Panc1 (cell line): ENCODE measurements around the gene HGD. TPM values are rescaled to one million over a fixed set of nuclear protein-coding genes. Genes with fewer than 3 reads are reported as not detected.

Source experiments
- ATAC-seq: fragments of 200-7000 bp; cut with Tn5 transposase; 2 replicates; pipeline ENCODE4 v1.9.1; 2020; ENCODE audit warnings: mild to moderate bottlenecking, moderate library complexity
- BruUV-seq: library from RNA; stranded (reverse); fragments of 400-500 nt; replicated peaks from 2 replicates; lab custom pipeline; 2021; lab: Mats Ljungman, UMichigan
- CTCF ChIA-PET: fragments of 300-600 bp; sonication (Branson Sonifier 250); formaldehyde crosslinking; loops from one replicate; lab custom pipeline; 2022; ENCODE audit warnings: antibody characterized with exemption; lab: Charles Lee
- POLR2A ChIA-PET: fragments of 300-600 bp; sonication (Branson Sonifier 250); formaldehyde crosslinking; loops from one replicate; lab custom pipeline; 2022; ENCODE audit warnings: antibody characterized with exemption; lab: Charles Lee
- DNase-seq: peaks from one replicate; pipeline ENCODE4 v3.0.0-alpha.2; 2010; ENCODE audit warnings: low read depth, low spot score
- H3K27ac ChIP-seq: 2 replicates; pipeline ENCODE4 v1.5.1; 2011; ENCODE audit warnings: mild to moderate bottlenecking, low read length, inconsistent platforms
- H3K27me3 ChIP-seq: fragments of 200-500 bp; sonication (Bioruptor generic); 2 replicates; pipeline ENCODE4 v1.6.0; 2014; ENCODE audit warnings: low read length, inconsistent platforms; ENCODE audit not compliant: control insufficient read depth, insufficient read depth
- H3K36me3 ChIP-seq: fragments of 200-500 bp; sonication (Bioruptor generic); 2 replicates; pipeline ENCODE4 v1.5.1; 2014; ENCODE audit warnings: inconsistent platforms, mild to moderate bottlenecking, low read length, moderate library complexity; ENCODE audit not compliant: control insufficient read depth, insufficient read depth
- H3K4me1 ChIP-seq: 2 replicates; pipeline ENCODE4 v1.5.1; 2011; ENCODE audit warnings: inconsistent platforms, mild to moderate bottlenecking, low read length, moderate library complexity; ENCODE audit not compliant: control insufficient read depth, insufficient read depth
- H3K4me3 ChIP-seq, 2 experiments: 2 replicates each; pipeline ENCODE4 v1.5.1; 2011 to 2012; ENCODE audit warnings: low read depth in 2 of 2, low read length in 2 of 2, mild to moderate bottlenecking in 2 of 2, inconsistent platforms in 1 of 2, moderate library complexity in 1 of 2
- H3K9me3 ChIP-seq: fragments of 200-500 bp; sonication (Bioruptor generic); 2 replicates; pipeline ENCODE4 v1.5.1; 2014; ENCODE audit warnings: low read depth, mild to moderate bottlenecking, inconsistent platforms, low read length, moderate library complexity; ENCODE audit not compliant: control insufficient read depth, insufficient read depth
- CTCF ChIP-seq: fragments of 450-650 bp; IDR thresholded peaks from 2 replicates; pipeline ENCODE4 v1.5.1; 2017; ENCODE audit warnings: mild to moderate bottlenecking
- POLR2AphosphoS5 ChIP-seq: IDR thresholded peaks from 2 replicates; pipeline ENCODE4 v1.6.1; 2012; ENCODE audit warnings: mild to moderate bottlenecking, low read depth, low read length, moderate library complexity
- REST ChIP-seq, 2 experiments: IDR thresholded peaks; 2 replicates each; pipeline ENCODE4 v1.6.1; 2011 to 2012; ENCODE audit warnings: low read depth in 2 of 2, control low read depth in 1 of 2, low read length in 1 of 2, mild to moderate bottlenecking in 1 of 2, moderate library complexity in 1 of 2; ENCODE audit not compliant: insufficient read depth in 1 of 2
- SIN3A ChIP-seq: IDR thresholded peaks from 2 replicates; pipeline ENCODE4 v1.6.1; 2012; ENCODE audit warnings: low read depth, mild to moderate bottlenecking, low read length, moderate library complexity, borderline replicate concordance; ENCODE audit not compliant: insufficient read depth
- TCF7L2 ChIP-seq: IDR thresholded peaks from 2 replicates; pipeline ENCODE4 v1.6.1; 2011; ENCODE audit warnings: mild to moderate bottlenecking, low read depth, low read length, inconsistent platforms
- in situ Hi-C: cut with HindIII; loops from 2 replicates; pipeline ENCODE4 v1.10.0; 2016; ENCODE audit warnings: low sequenced_read_pairs, low pct_unique_long_range_greater_than_20kb
- intact Hi-C: fragments of 100-400 bp; cut with micrococcal nuclease; formaldehyde crosslinking; loops from one replicate; pipeline ENCODE4 v1.10.0; 2022; ENCODE audit not compliant: unreplicated experiment
- total RNA-seq: library from RNA; stranded (reverse); gene quantifications from one replicate; pipeline ENCODE4 v1.2.1, GENCODE V29; 2021; ENCODE audit not compliant: unreplicated experiment

The HGD gene
- total RNA-seq, 1 experiment from 2014 or later: 0.59 TPM

DNA sequence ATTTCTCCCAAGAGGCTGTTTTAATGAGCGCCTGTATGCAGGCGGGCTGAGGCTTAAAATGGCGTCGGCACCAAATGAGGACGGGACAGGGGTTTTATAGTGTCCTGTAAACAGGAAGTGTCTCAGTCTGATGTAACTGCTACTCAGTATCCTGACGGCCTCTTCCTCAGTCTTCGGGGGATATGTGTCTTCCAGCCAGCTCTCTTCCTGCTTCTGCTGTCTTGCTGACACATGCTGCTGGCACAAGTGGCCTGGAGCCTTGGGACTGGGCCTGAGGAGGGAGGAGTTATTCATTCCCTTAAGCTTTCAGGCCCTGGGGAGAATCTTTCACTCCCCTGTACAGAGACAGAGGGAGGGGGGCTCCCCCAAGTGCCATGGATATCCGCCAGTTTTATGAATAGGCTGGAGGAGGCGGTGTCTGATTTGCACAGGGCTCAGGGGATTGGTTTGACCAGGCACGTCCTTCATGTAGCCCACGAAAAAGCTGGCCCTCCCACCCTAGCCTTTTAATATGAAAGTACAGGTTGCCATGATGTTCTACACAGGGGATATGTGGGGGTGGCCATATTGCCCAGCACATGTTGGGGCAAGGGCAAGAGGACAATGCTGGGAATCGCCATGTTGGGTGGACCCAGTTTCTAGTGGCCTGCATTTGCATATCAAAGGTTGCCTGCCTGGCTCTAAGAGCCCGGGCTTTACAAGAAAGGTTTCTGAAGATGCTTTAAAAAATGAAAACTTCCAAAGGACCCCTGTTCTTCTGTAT is 66.0 kb downstream of the HGD start:
- no TSS peak for BruUV-seq
- H3K9me3 ChIP-seq: no peaks in the 10 kb centered on the region
- 0 out of 2 replicates have a peak, but pooled peaks cover 3% of the 10 kb centered on the region for H3K27me3 ChIP-seq
- in situ Hi-C loops (no loop called here), intact Hi-C loops (no loop called here)
- no peak for TF ChIP-seq CTCF
- no peak for TF ChIP-seq TCF7L2
- no peak for TF ChIP-seq POLR2AphosphoS5
- no peak for TF ChIP-seq REST (IDR thresholded peaks at IDR 0.05; ENCODE audit: insufficient read depth in 1 of 2, low read depth in 2 of 2, low read length in 1 of 2)
- TF ChIP-seq SIN3A: no peak
- no peaks in the 10 kb centered on the region for H3K4me1 ChIP-seq
- ATAC-seq (no peak), DNase-seq (no peak)
- CTCF ChIA-PET: no interaction called here
- no peaks in the 10 kb centered on the region for H3K36me3 ChIP-seq
- POLR2A ChIA-PET: no interaction called here
- H3K4me3 ChIP-seq: no peak overlapping the region
- H3K27ac ChIP-seq: no peak overlapping the region

DNA sequence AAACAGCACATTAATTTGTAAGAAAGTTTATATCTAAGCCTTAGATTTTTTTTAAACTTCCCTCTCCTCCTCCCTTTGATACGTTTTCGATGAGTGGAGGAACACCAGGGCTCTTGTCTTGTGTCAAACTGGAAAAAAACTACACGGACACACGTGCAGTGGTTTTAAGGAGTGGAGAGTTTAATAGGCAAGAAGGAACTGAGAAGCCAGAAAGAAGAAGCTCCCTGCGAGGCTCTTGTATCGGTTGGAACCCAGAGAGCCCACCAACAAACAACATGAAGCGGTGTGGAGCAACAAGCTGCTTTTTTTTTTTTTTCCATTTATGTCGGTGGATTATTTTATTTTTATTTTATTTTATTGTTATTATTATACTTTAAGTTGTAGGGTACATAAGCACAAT is 67.3 kb downstream of the HGD start:
- Histone ChIP-seq H3K27ac (no peak overlapping the region), H3K4me1 (no peaks in the 10 kb centered on the region), H3K9me3 (no peaks in the 10 kb centered on the region), H3K27me3 (0 out of 2 replicates have a peak, but pooled peaks cover 3% of the 10 kb centered on the region), H3K4me3 (no peak overlapping the region), H3K36me3 (no peaks in the 10 kb centered on the region)
- no peak for DNase-seq
- in situ Hi-C loops (no loop called here), intact Hi-C loops (no loop called here)
- TF ChIP-seq POLR2AphosphoS5: no peak
- no peak for TF ChIP-seq REST (IDR thresholded peaks at IDR 0.05; ENCODE audit: insufficient read depth in 1 of 2, low read depth in 2 of 2, low read length in 1 of 2)
- TF ChIP-seq CTCF: no peak
- TF ChIP-seq TCF7L2: no peak
- TF ChIP-seq SIN3A: no peak
- ChIA-PET CTCF (interaction anchor here (1.5 kb wide), 1 partner anchor 180 kb away, joined by 3 read pairs; no protein-coding TSS in a partner anchor), POLR2A (no interaction called here)
- ATAC-seq: no peak
- no TSS peak for BruUV-seq
